K562 (cell line): Measurements from ENCODE around the gene SMARCB1. TPM values are rescaled to one million over a fixed set of nuclear protein-coding genes. Genes with fewer than 3 reads are reported as not detected.

Source experiments
- ASH1L ChIP-seq: fragments of 450-650 bp; IDR thresholded peaks from 2 replicates; pipeline ENCODE4 v1.6.1; 2018; ENCODE audit warnings: borderline replicate concordance, mild to moderate bottlenecking, low read depth; ENCODE audit not compliant: partially characterized antibody
- LCOR ChIP-seq: sonication (generic); formaldehyde crosslinking; IDR thresholded peaks from 2 replicates; pipeline ENCODE4 v1.8.0; 2022; ENCODE audit warnings: mild to moderate bottlenecking, missing genetic modification reagents
- MED1 ChIP-seq: sonication (generic); formaldehyde crosslinking; IDR thresholded peaks from 2 replicates; pipeline ENCODE4 v1.8.1; 2023; ENCODE audit warnings: missing genetic modification reagents, borderline replicate concordance
- MIER1 ChIP-seq: fragments of 450-650 bp; IDR thresholded peaks from 2 replicates; pipeline ENCODE4 v1.6.1; 2016; ENCODE audit warnings: antibody characterized with exemption, mild to moderate bottlenecking, low read depth
- NFIX ChIP-seq: fragments of 250-450 bp; sonication (Bioruptor Pico); IDR thresholded peaks from 2 replicates; pipeline ENCODE4 v1.4.0; 2020; ENCODE audit warnings: low read depth, mild to moderate bottlenecking, moderate library complexity
- RBFOX2 ChIP-seq: fragments of 200-400 bp; formaldehyde crosslinking; IDR thresholded peaks from 2 replicates; pipeline ENCODE4 v1.6.1; 2017; ENCODE audit warnings: low read depth, mild to moderate bottlenecking, low read length, moderate library complexity
- RBM34 ChIP-seq: fragments of 200-400 bp; formaldehyde crosslinking; IDR thresholded peaks from 2 replicates; pipeline ENCODE4 v1.6.1; 2018; ENCODE audit warnings: low read length, borderline replicate concordance; ENCODE audit not compliant: insufficient read depth
- SUPT5H ChIP-seq: fragments of 450-650 bp; IDR thresholded peaks from 2 replicates; pipeline ENCODE4 v1.6.1; 2016
- TBP ChIP-seq: optimal IDR thresholded peaks from 2 replicates; pipeline ENCODE3; 2011; ENCODE audit warnings: low read depth, low read length, improper control_type of control experiment
- TEAD1 ChIP-seq, 2 experiments: fragments of 450-650 bp in 1 of 2; sonication (generic) in 1 of 2; formaldehyde crosslinking; IDR thresholded peaks; 2 replicates each; pipeline versions ENCODE4 v1.4.0 to v1.8.0; 2020 to 2022; ENCODE audit warnings: mild to moderate bottlenecking in 2 of 2, missing genetic modification reagents in 1 of 2
- XRCC5 ChIP-seq: fragments of 200-400 bp; formaldehyde crosslinking; IDR thresholded peaks from 2 replicates; pipeline ENCODE4 v1.6.1; 2017; ENCODE audit warnings: low read depth, mild to moderate bottlenecking, low read length
- ZC3H4 ChIP-seq: sonication (generic); formaldehyde crosslinking; IDR thresholded peaks from 2 replicates; pipeline ENCODE4 v1.9.0; 2021; ENCODE audit warnings: missing genetic modification reagents, borderline replicate concordance
- ZFPM2 ChIP-seq: fragments of 250-450 bp; sonication (Bioruptor Pico); IDR thresholded peaks from 2 replicates; pipeline ENCODE4 v1.5.1; 2022; ENCODE audit warnings: mild to moderate bottlenecking
- ZNF121 ChIP-seq: sonication (generic); formaldehyde crosslinking; conservative IDR thresholded peaks from 2 replicates; pipeline ENCODE4 v1.8.0; 2022; ENCODE audit warnings: missing genetic modification reagents
- ZNF232 ChIP-seq: sonication (generic); formaldehyde crosslinking; IDR thresholded peaks from 2 replicates; pipeline ENCODE4 v1.8.0; 2022; ENCODE audit warnings: mild to moderate bottlenecking, missing genetic modification reagents
- ZNF311 ChIP-seq: fragments of 250-450 bp; sonication (Bioruptor Pico); IDR thresholded peaks from 2 replicates; pipeline ENCODE4 v1.4.0; 2020; ENCODE audit warnings: mild to moderate bottlenecking, moderate library complexity
- ZNF354B ChIP-seq: fragments of 250-450 bp; sonication (Bioruptor Pico); IDR thresholded peaks from 2 replicates; pipeline ENCODE4 v1.4.0; 2020
- polyA plus RNA-seq, 8 experiments: library from polyadenylated mRNA; depleted of rRNA in 4 of 8; stranded (reverse) in 5 of 8; unstranded in 3 of 8; fragments of >200 nt; fragmentation: Nextera tagmentation in 2 of 8; fragmentation: Illumina TruSeq in 1 of 8; extraction: Ambion mirVana in 2 of 8; extraction: Trizol in 1 of 8; gene quantifications; 2 replicates each; pipeline versions ENCODE4 v1.2.1 to v1.2.3, GENCODE V29; 2011 to 2014; ENCODE audit warnings: inconsistent platforms in 1 of 8, missing spikeins in 1 of 8
- total RNA-seq, 7 experiments: library from RNA; depleted of rRNA in 6 of 7; stranded (reverse); fragments of >200 nt in 6 of 7; fragmentation: Illumina TruSeq in 2 of 7; extraction: Trizol in 2 of 7; gene quantifications; 2 replicates each; pipeline versions ENCODE4 v1.2.1 to v1.2.3, GENCODE V29; 2011 to 2021; ENCODE audit warnings: low replicate concordance in 1 of 7
- TF ChIP-seq, protein P1 (sequence below): fragments of 250-450 bp; sonication (Bioruptor Pico); IDR thresholded peaks from 2 replicates; pipeline ENCODE4 v1.5.0; 2022; ENCODE audit warnings: mild to moderate bottlenecking
- TF ChIP-seq, protein P2 (sequence below): fragments of 450-650 bp; formaldehyde crosslinking; IDR thresholded peaks from 2 replicates; pipeline ENCODE4 v1.4.0; 2020; ENCODE audit warnings: mild to moderate bottlenecking, mixed read lengths
- TF ChIP-seq, protein P3 (sequence below): sonication (generic); formaldehyde crosslinking; IDR thresholded peaks from 2 replicates; pipeline ENCODE4 v1.8.1; 2023; ENCODE audit warnings: mild to moderate bottlenecking, missing genetic modification reagents, moderate library complexity
- TF ChIP-seq, protein P4 (sequence below): sonication (generic); formaldehyde crosslinking; IDR thresholded peaks from 2 replicates; pipeline ENCODE4 v1.8.1; 2022; ENCODE audit warnings: missing genetic modification reagents
- TF ChIP-seq, protein P5 (sequence below): sonication (generic); formaldehyde crosslinking; IDR thresholded peaks from 2 replicates; pipeline ENCODE4 v1.8.0; 2022; ENCODE audit warnings: mild to moderate bottlenecking, missing genetic modification reagents

The SMARCB1 gene
- total and polyA plus RNA-seq, 9 of the 15 experiments (the other 6 are each of a cell fraction or from before 2014, with no cell fraction given): 1.2 to 113 (median 65.4) TPM

DNA sequence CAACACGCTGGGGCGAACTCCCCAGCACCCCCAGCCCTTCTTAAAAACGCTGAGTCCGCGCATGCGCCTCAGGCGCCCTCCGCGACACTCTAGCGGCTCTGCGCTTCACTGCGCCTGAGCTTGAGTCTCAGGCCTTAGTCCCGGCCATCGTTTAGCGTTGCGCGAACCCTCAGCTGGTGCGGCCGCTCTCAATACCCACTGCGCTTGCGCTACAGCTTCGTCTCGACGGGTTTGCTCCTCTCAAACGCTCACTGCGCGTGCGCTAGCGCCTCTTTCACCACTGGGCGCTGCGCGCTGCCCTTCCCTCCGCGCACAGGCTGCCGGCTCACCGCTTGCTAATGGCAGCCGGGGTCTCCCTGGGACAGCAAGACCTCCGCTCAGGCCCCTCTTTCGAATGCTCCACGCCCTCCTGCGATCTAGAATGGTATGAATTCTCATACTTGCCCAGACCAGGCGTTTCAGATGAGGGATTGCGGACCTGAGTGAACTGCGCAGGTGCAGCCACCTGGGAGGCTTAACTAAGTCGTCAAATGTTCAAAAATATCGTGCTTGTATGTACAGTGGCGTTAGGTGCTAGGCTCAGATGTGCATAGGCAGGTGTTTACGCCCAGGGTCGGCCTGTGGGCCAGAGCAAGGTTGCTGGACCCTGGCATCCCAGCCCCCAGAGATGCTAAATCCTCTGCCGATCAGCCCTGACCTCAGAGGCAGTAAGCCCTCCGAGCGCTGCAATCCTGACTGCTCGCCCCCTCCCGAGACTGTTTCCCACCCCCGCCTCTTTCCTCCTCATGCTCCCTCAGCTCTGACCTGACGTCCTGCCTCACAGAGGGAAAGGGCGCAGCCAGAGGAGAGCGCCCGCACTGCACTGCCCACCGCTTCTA, 71.1 kb downstream of the SMARCB1 start, which contains the start of gene SLC2A11 (continued):
- TF ChIP-seq, protein P1, sequence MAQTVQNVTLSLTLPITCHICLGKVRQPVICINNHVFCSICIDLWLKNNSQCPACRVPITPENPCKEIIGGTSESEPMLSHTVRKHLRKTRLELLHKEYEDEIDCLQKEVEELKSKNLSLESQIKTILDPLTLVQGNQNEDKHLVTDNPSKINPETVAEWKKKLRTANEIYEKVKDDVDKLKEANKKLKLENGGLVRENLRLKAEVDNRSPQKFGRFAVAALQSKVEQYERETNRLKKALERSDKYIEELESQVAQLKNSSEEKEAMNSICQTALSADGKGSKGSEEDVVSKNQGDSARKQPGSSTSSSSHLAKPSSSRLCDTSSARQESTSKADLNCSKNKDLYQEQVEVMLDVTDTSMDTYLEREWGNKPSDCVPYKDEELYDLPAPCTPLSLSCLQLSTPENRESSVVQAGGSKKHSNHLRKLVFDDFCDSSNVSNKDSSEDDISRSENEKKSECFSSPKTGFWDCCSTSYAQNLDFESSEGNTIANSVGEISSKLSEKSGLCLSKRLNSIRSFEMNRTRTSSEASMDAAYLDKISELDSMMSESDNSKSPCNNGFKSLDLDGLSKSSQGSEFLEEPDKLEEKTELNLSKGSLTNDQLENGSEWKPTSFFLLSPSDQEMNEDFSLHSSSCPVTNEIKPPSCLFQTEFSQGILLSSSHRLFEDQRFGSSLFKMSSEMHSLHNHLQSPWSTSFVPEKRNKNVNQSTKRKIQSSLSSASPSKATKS (CRISPR knock-in tag): no peak
- TF ChIP-seq MIER1 (no peak), ZNF121 (CRISPR knock-in tag) (no peak), TEAD1 (CRISPR knock-in tag; IDR thresholded peaks at IDR 0.05) (no peak), ZNF354B (CRISPR knock-in tag) (no peak), ZNF232 (CRISPR knock-in tag) (no peak), NFIX (CRISPR knock-in tag) (no peak), ASH1L (no peak), RBFOX2 (peak; percentile 82), SUPT5H (peak; percentile 73), MED1 (CRISPR knock-in tag) (no peak), ZNF311 (no peak), TBP (peak; percentile 63), LCOR (0 out of 2 replicates have a peak, but pooled peaks have one; percentile 42), ZC3H4 (CRISPR knock-in tag) (no peak), RBM34 (no peak), XRCC5 (no peak), ZFPM2 (CRISPR knock-in tag) (no peak)
- TF ChIP-seq, protein P2, sequence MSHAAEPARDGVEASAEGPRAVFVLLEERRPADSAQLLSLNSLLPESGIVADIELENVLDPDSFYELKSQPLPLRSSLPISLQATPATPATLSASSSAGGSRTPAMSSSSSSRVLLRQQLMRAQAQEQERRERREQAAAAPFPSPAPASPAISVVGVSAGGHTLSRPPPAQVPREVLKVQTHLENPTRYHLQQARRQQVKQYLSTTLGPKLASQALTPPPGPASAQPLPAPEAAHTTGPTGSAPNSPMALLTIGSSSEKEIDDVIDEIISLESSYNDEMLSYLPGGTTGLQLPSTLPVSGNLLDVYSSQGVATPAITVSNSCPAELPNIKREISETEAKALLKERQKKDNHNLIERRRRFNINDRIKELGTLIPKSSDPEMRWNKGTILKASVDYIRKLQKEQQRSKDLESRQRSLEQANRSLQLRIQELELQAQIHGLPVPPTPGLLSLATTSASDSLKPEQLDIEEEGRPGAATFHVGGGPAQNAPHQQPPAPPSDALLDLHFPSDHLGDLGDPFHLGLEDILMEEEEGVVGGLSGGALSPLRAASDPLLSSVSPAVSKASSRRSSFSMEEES (CRISPR knock-in tag): no peak
- TF ChIP-seq, protein P3, sequence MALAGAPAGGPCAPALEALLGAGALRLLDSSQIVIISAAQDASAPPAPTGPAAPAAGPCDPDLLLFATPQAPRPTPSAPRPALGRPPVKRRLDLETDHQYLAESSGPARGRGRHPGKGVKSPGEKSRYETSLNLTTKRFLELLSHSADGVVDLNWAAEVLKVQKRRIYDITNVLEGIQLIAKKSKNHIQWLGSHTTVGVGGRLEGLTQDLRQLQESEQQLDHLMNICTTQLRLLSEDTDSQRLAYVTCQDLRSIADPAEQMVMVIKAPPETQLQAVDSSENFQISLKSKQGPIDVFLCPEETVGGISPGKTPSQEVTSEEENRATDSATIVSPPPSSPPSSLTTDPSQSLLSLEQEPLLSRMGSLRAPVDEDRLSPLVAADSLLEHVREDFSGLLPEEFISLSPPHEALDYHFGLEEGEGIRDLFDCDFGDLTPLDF (CRISPR knock-in tag): no peak
- TF ChIP-seq, protein P4, sequence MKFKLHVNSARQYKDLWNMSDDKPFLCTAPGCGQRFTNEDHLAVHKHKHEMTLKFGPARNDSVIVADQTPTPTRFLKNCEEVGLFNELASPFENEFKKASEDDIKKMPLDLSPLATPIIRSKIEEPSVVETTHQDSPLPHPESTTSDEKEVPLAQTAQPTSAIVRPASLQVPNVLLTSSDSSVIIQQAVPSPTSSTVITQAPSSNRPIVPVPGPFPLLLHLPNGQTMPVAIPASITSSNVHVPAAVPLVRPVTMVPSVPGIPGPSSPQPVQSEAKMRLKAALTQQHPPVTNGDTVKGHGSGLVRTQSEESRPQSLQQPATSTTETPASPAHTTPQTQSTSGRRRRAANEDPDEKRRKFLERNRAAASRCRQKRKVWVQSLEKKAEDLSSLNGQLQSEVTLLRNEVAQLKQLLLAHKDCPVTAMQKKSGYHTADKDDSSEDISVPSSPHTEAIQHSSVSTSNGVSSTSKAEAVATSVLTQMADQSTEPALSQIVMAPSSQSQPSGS: no peak
- TF ChIP-seq, protein P5, sequence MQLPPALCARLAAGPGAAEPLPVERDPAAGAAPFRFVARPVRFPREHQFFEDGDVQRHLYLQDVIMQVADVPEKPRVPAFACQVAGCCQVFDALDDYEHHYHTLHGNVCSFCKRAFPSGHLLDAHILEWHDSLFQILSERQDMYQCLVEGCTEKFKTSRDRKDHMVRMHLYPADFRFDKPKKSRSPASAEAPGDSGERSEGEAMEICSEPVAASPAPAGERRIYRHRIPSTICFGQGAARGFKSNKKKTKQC (CRISPR knock-in tag): no peak
